ENCODE data around the gene AHI1.

GRCh38 chr6:135479601-135480000, 17.9 kb downstream of the AHI1 start:
- TF ChIP-seq POLR2A (IDR thresholded peaks at IDR 0.05) = no peak
- no peak for TF ChIP-seq CTCF (IDR thresholded peaks at IDR 0.05)
- no peak for TF ChIP-seq EP300 (IDR thresholded peaks at IDR 0.05)

All from ovary (tissue), 3 donors.